ENCODE data around the gene DPP6.

GRCh38 chr7:154792436-154793055, 740.3 kb downstream of the DPP6 start:
- TF ChIP-seq CTCF (IDR thresholded peaks at IDR 0.05) (no peak), EZH2 (IDR thresholded peaks at IDR 0.05) (no peak)

Data from neural progenitor cell (in vitro differentiated cells).